HCT116 (cell line): Measurements from ENCODE around the gene KLK5. TPM values are rescaled to one million over a fixed set of nuclear protein-coding genes. Genes with fewer than 3 reads are reported as not detected.

ENCODE experiments used
- ATAC-seq: fragments of 200-7000 bp; cut with Tn5 transposase; 2 replicates; pipeline ENCODE4 v1.9.1; 2020; ENCODE audit warnings: mild to moderate bottlenecking, moderate library complexity
- BruUV-seq: library from RNA; stranded (reverse); fragments of 400-500 nt; replicated peaks from 2 replicates; lab custom pipeline; 2021; lab: Mats Ljungman, UMichigan
- CTCF ChIA-PET: fragments of 300-600 bp; sonication (Branson Sonifier 250); formaldehyde crosslinking; loops from one replicate; lab custom pipeline; 2021; ENCODE audit warnings: antibody characterized with exemption; lab: Charles Lee
- POLR2A ChIA-PET: fragments of 300-600, 350-600 bp; sonication (Branson Sonifier 250); formaldehyde crosslinking; loops from one replicate; lab custom pipeline; 2021; ENCODE audit warnings: antibody characterized with exemption; lab: Charles Lee
- RAD21 ChIA-PET, 2 experiments: fragments of 300-600 bp; sonication (Branson Sonifier 250); formaldehyde crosslinking; loops; one replicate each; lab custom pipeline; 2023; ENCODE audit warnings: low total read pairs in 2 of 2; ENCODE audit not compliant: uncharacterized antibody in 2 of 2, unreplicated experiment in 2 of 2, low non-redundant PET in 1 of 2; lab: Charles Lee
- DNase-seq: peaks from one replicate; pipeline ENCODE4 v3.0.0-alpha.2; 2010; ENCODE audit warnings: low read depth, low spot score
- H2AFZ ChIP-seq: fragments of 200-600 bp; shearing (Covaris generic), sonication (generic); 2 replicates; pipeline ENCODE4 v1.6.1; 2017; ENCODE audit warnings: low read depth, mixed run types, mixed read lengths, antibody characterized with exemption, low read length; ENCODE audit not compliant: poor library complexity, severe bottlenecking
- H3K27ac ChIP-seq: 2 replicates; pipeline ENCODE4 v1.5.1; 2012; ENCODE audit warnings: low read depth, low read length
- H3K27me3 ChIP-seq: fragments of 200-600 bp; sonication (generic); 2 replicates; pipeline ENCODE4 v1.6.1; 2016; ENCODE audit warnings: mixed run types, low read length, mixed read lengths; ENCODE audit not compliant: insufficient read depth
- H3K36me3 ChIP-seq, 2 experiments: fragments of 200-500 bp in 1 of 2; fragments of 200-600 bp in 1 of 2; sonication (Bioruptor generic) in 1 of 2; sonication (generic) in 1 of 2; 2 replicates each; pipeline versions ENCODE4 v1.5.1 to v1.6.1; 2014 to 2016; ENCODE audit warnings: low read length in 2 of 2, inconsistent platforms in 1 of 2, mixed read lengths in 1 of 2, mixed run types in 1 of 2; ENCODE audit not compliant: insufficient read depth in 2 of 2, control insufficient read depth in 1 of 2
- H3K4me1 ChIP-seq, 2 experiments: fragments of 200-600 bp in 1 of 2; sonication (generic) in 1 of 2; 2 replicates each; pipeline versions ENCODE4 v1.5.1 to v1.6.1; 2012 to 2017; ENCODE audit warnings: low read length in 2 of 2, inconsistent platforms in 1 of 2, mild to moderate bottlenecking in 1 of 2, mixed read lengths in 1 of 2, mixed run types in 1 of 2, moderate library complexity in 1 of 2; ENCODE audit not compliant: insufficient read depth in 2 of 2, control insufficient read depth in 1 of 2
- H3K4me2 ChIP-seq: fragments of 200-600 bp; sonication (generic); 2 replicates; pipeline ENCODE4 v1.6.1; 2017; ENCODE audit warnings: mixed run types, low read length, mixed read lengths
- H3K4me3 ChIP-seq, 2 experiments: fragments of 200-600 bp in 1 of 2; sonication (generic) in 1 of 2; replicated peaks in 1 of 2; 2 replicates each; pipeline ENCODE4 v1.5.1; 2011 to 2016; ENCODE audit warnings: low read length in 2 of 2, control low read depth in 1 of 2, low read depth in 1 of 2, mild to moderate bottlenecking in 1 of 2, mixed read lengths in 1 of 2, mixed run types in 1 of 2
- H3K79me2 ChIP-seq: fragments of 200-600 bp; sonication (generic); 2 replicates; pipeline ENCODE4 v1.6.1; 2017; ENCODE audit warnings: mild to moderate bottlenecking, mixed run types, low read length, moderate library complexity, mixed read lengths; ENCODE audit not compliant: insufficient read depth
- H3K9ac ChIP-seq: fragments of 200-600 bp; sonication (generic); 2 replicates; pipeline ENCODE4 v1.6.1; 2016; ENCODE audit warnings: low read length, mixed read lengths
- H3K9me2 ChIP-seq: fragments of 200-600 bp; sonication (generic), shearing (Covaris generic); 2 replicates; pipeline ENCODE4 v1.6.1; 2017; ENCODE audit warnings: mixed run types, mild to moderate bottlenecking, moderate library complexity; ENCODE audit not compliant: insufficient read depth
- H3K9me3 ChIP-seq, 2 experiments: fragments of 200-500 bp in 1 of 2; fragments of 200-600 bp in 1 of 2; sonication (Bioruptor generic) in 1 of 2; sonication (generic) in 1 of 2; 2 replicates each; pipeline ENCODE4 v1.6.1; 2014 to 2017; ENCODE audit warnings: low read length in 2 of 2, mixed read lengths in 2 of 2, inconsistent platforms in 1 of 2, low read depth in 1 of 2, mild to moderate bottlenecking in 1 of 2, mixed run types in 1 of 2, moderate library complexity in 1 of 2; ENCODE audit not compliant: control insufficient read depth in 1 of 2, insufficient read depth in 1 of 2
- H4K20me1 ChIP-seq: fragments of 200-600 bp; sonication (generic), shearing (Covaris generic); 2 replicates; pipeline ENCODE4 v1.6.1; 2017; ENCODE audit warnings: mixed run types, mild to moderate bottlenecking, moderate library complexity; ENCODE audit not compliant: insufficient read depth
- ATF3 ChIP-seq: IDR thresholded peaks from 2 replicates; pipeline ENCODE4 v1.6.1; 2012
- CBX3 ChIP-seq: IDR thresholded peaks from 2 replicates; pipeline ENCODE4 v1.6.1; 2012; ENCODE audit warnings: low read depth
- CEBPB ChIP-seq: IDR thresholded peaks from 2 replicates; pipeline ENCODE4 v1.6.1; 2012; ENCODE audit warnings: low read depth
- CTCF ChIP-seq, 3 experiments: fragments of 200-600 bp in 1 of 3; sonication (generic) in 1 of 3; IDR thresholded peaks in 2 of 3; conservative IDR thresholded peaks in 1 of 3; 2 replicates each; pipeline ENCODE4 v1.5.1; 2012 to 2017; ENCODE audit warnings: low read depth in 2 of 3, low read length in 2 of 3, antibody characterized with exemption in 1 of 3, borderline replicate concordance in 1 of 3, control low read depth in 1 of 3, mild to moderate bottlenecking in 1 of 3, mixed read lengths in 1 of 3, mixed run types in 1 of 3, moderate library complexity in 1 of 3; ENCODE audit not compliant: insufficient read depth in 1 of 3
- EGR1 ChIP-seq: IDR thresholded peaks from 2 replicates; pipeline ENCODE4 v1.6.1; 2012; ENCODE audit warnings: low read depth
- EZH2 ChIP-seq: fragments of 200-600 bp; sonication (generic); IDR thresholded peaks from 2 replicates; pipeline ENCODE4 v1.6.1; 2017; ENCODE audit warnings: antibody characterized with exemption, mixed run types
- FOSL1 ChIP-seq: IDR thresholded peaks from 2 replicates; pipeline ENCODE4 v1.6.1; 2012; ENCODE audit warnings: low read depth
- JUND ChIP-seq: IDR thresholded peaks from 2 replicates; pipeline ENCODE4 v1.6.1; 2012
- MAX ChIP-seq: IDR thresholded peaks from 2 replicates; pipeline ENCODE4 v1.6.1; 2012
- POLR2AphosphoS5 ChIP-seq: IDR thresholded peaks from 2 replicates; pipeline ENCODE4 v1.6.1; 2011; ENCODE audit warnings: mild to moderate bottlenecking, low read depth, low read length, moderate library complexity
- RAD21 ChIP-seq: IDR thresholded peaks from 2 replicates; pipeline ENCODE4 v1.6.1; 2012; ENCODE audit warnings: low read depth, mild to moderate bottlenecking
- SP1 ChIP-seq: IDR thresholded peaks from 2 replicates; pipeline ENCODE4 v1.6.1; 2012; ENCODE audit warnings: low read depth
- SRF ChIP-seq: IDR thresholded peaks from 2 replicates; pipeline ENCODE4 v1.6.1; 2012; ENCODE audit warnings: low read depth
- YY1 ChIP-seq: IDR thresholded peaks from 2 replicates; pipeline ENCODE4 v1.6.1; 2011; ENCODE audit warnings: low read length, low read depth, moderate library complexity, mild to moderate bottlenecking; ENCODE audit not compliant: insufficient replicate concordance; ENCODE audit errors: extremely low read depth
- ZFX ChIP-seq: fragments of 450-650 bp; IDR thresholded peaks from 2 replicates; pipeline ENCODE4 v1.6.1; 2017
- ZNF274 ChIP-seq: fragments of 200-500 bp; sonication (Bioruptor generic); IDR thresholded peaks from 2 replicates; pipeline ENCODE4 v1.6.1; 2014; ENCODE audit warnings: mild to moderate bottlenecking, low read depth, low read length, inconsistent platforms
- intact Hi-C: fragments of 100-400 bp; cut with micrococcal nuclease; formaldehyde crosslinking; loops from 2 replicates; pipeline ENCODE4 v1.10.0; 2022
- total RNA-seq: library from RNA; stranded (reverse); gene quantifications from one replicate; pipeline ENCODE4 v1.2.1, GENCODE V29; 2021; ENCODE audit not compliant: unreplicated experiment

KLK5 gene
- total RNA-seq, 1 experiment from 2014 or later: 1.2 TPM

- H3K9me3 ChIP-seq: no peaks in the 10 kb centered on the region
- ChIA-PET CTCF (interaction anchor here (1.2 kb wide), 1 partner anchor 38 kb away, joined by 4 read pairs; no protein-coding TSS in a partner anchor), RAD21 (no interaction called here), POLR2A (interaction anchor here (1.0 kb wide), 1 partner anchor 10 kb away, joined by 3 read pairs; no protein-coding TSS in a partner anchor)
- intact Hi-C loops: no loop called here
- H3K4me3 ChIP-seq: no peak overlapping the region
- H3K4me1 ChIP-seq: peaks cover 39 to 80% of the 10 kb centered on the region in 2 experiments
- no peak for ATAC-seq
- peak overlapping the region; percentile 48 for H3K4me2 ChIP-seq
- H3K27me3 ChIP-seq: no peaks in the 10 kb centered on the region
- no peak overlapping the region for H2AFZ ChIP-seq
- H4K20me1 ChIP-seq: no peaks in the 10 kb centered on the region
- TF ChIP-seq JUND (peak; percentile 64), RAD21 (no peak), FOSL1 (peak; percentile 64), ATF3 (no peak), EGR1 (no peak), YY1 (no peak), CEBPB (no peak)
- BruUV-seq: no TSS peak
- DNase-seq: no peak
- H3K9ac ChIP-seq: 0 out of 2 replicates have a peak overlapping the region, but pooled peaks have one; percentile 25
- H3K9me2 ChIP-seq: no peaks in the 10 kb centered on the region
- H3K36me3 ChIP-seq: no peaks in the 10 kb centered on the region
- H3K79me2 ChIP-seq: no peaks in the 10 kb centered on the region
- peak overlapping the region; percentile 19; the same call in 1 of the 2 replicates for H3K27ac ChIP-seq
Measured at GRCh38 chr19:50978772-50979390, 26.0 kb upstream of the KLK5 start.

GRCh38 chr19:50977626-50978025, 24.8 kb upstream of the KLK5 start:
- intact Hi-C loops: no loop called here
- H3K4me2 ChIP-seq: peak overlapping the region; percentile 35
- no peaks in the 10 kb centered on the region for H4K20me1 ChIP-seq
- ChIA-PET POLR2A (interaction anchor here (0.9 kb wide), 1 partner anchor 15 kb away, joined by 3 read pairs; no protein-coding TSS in a partner anchor), CTCF (no interaction called here), RAD21 (interaction anchor here in 1 of 2 experiments (0.7 kb wide), 1 partner anchor 39 kb away, joined by 3 read pairs; no protein-coding TSS in a partner anchor)
- DNase-seq: peak; percentile 45
- peak; percentile 39 for ATAC-seq
- H3K4me3 ChIP-seq: no peak overlapping the region
- no peaks in the 10 kb centered on the region for H3K9me2 ChIP-seq
- no peak overlapping the region for H3K27ac ChIP-seq
- no peak overlapping the region for H3K9ac ChIP-seq
- H2AFZ ChIP-seq: no peak overlapping the region
- H3K27me3 ChIP-seq: no peaks in the 10 kb centered on the region
- H3K36me3 ChIP-seq: no peaks in the 10 kb centered on the region
- H3K79me2 ChIP-seq: no peaks in the 10 kb centered on the region
- H3K4me1 ChIP-seq: peaks cover 38 to 85% of the 10 kb centered on the region in 2 experiments
- H3K9me3 ChIP-seq: no peaks in the 10 kb centered on the region
- no TSS peak for BruUV-seq
- 0 out of 2 replicates have a peak, but pooled peaks have one; percentile 19 for TF ChIP-seq CBX3
- TF ChIP-seq CTCF (IDR thresholded peaks at IDR 0.05 in 2 of 3, conservative IDR thresholded peaks at IDR 0.05 in 1 of 3; ENCODE audit: borderline replicate concordance in 1 of 3, insufficient read depth in 1 of 3, low read depth in 2 of 3, low read length in 2 of 3): no peak
- 0 out of 2 replicates have a peak, but pooled peaks have one; percentile 26 for TF ChIP-seq SP1
- no peak for TF ChIP-seq ZNF274
- TF ChIP-seq POLR2AphosphoS5: no peak
- no peak for TF ChIP-seq EZH2
- no peak for TF ChIP-seq SRF
- no peak for TF ChIP-seq MAX
- no peak for TF ChIP-seq ZFX
- no peak for TF ChIP-seq RAD21
